ENCODE data around the gene ZNF81.

The ZNF81 gene

DNA sequence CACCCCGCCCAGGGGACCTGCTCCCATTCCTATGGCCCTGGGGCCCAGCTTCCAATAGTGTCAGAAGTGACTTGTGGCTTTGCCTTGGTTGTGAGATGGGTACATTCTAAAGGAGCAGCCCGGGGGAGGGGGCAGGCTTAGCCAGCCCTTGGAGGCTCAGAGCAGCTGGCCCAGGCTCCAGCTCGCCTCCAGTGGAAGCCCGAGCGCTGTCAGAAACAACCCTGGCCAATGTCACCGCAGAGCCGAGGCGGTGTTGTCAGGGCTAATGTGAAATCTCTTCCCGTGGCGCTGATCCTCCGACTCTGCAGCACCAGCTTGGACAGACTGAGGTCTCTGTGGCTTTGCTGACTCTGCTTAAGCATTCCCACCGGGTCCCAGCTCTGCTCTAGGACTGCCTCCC lies 29.2 kb upstream of the ZNF81 start:
- TF ChIP-seq, protein P1, sequence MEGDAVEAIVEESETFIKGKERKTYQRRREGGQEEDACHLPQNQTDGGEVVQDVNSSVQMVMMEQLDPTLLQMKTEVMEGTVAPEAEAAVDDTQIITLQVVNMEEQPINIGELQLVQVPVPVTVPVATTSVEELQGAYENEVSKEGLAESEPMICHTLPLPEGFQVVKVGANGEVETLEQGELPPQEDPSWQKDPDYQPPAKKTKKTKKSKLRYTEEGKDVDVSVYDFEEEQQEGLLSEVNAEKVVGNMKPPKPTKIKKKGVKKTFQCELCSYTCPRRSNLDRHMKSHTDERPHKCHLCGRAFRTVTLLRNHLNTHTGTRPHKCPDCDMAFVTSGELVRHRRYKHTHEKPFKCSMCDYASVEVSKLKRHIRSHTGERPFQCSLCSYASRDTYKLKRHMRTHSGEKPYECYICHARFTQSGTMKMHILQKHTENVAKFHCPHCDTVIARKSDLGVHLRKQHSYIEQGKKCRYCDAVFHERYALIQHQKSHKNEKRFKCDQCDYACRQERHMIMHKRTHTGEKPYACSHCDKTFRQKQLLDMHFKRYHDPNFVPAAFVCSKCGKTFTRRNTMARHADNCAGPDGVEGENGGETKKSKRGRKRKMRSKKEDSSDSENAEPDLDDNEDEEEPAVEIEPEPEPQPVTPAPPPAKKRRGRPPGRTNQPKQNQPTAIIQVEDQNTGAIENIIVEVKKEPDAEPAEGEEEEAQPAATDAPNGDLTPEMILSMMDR (IDR thresholded peaks at IDR 0.05; ENCODE audit: low read depth, low read length): no peak
- no peak for DNase-seq (ENCODE audit: extremely low read depth, low read depth)

DNA sequence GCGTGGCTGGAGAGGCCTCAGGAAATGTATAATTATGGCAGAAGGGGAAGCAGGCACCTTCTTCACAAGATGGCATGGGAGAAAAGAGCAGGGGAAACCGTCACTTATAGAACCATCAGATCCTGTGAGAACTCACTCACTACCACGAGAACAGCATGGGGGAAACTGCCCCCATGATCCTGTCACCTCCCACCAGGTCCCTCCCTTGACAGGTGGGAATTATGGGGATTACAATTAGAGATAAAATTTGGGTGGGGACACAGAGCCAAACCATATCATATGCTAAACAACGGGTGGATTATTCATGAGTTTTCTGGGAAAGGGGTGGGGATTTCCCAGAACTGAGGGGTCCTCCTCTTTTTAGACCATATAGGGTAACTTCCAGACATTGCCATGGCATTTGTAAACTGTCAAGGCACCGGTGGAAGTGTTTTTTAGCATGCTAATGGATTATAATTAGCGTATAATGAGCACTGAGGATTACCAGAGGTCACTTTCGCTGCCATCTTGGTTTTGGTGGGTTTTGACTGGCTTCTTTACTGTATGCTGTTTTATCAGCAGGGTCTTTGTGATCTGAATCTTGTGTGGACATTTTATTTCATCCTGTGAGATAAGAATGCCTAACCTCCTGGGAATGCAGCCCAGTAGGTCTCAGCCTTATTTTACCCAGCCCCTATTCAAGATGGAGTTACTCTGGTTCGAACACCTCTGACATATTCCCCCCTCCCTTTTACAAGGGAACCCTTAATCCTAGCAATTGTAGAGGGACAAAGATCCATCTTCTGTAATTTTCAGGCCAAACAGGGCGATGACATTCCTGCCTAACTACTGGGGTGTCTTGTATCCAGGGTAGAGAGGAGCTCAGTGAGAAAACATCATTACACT lies 27.6 kb upstream of the ZNF81 start:
- TF ChIP-seq, protein P1 (IDR thresholded peaks at IDR 0.05; ENCODE audit: low read depth, low read length): no peak

DNA sequence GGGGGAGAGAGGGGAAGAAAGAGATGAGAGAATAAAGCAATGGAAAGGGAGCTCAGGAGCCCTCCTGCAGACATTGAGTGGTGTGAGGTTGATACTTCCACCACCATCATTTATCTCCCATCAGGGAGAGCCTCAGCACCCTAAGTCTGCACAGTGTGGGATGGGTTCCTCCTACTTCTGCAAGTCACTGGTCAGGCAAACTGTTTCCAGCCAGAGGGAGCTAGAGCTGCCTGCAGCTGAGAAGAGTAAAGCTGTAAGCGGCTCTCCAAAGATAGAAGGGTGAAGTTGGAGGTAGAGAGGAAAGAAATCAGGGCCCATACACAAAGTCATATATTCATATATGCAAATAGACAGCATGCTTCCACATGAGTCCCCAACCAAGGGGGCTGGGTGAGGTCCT lies 21.9 kb upstream of the ZNF81 start:
- TF ChIP-seq, protein P1 (IDR thresholded peaks at IDR 0.05; ENCODE audit: low read depth, low read length): no peak
- DNase-seq (ENCODE audit: extremely low read depth, low read depth): no peak

More for the DNA sequence above, 27.6 kb upstream of the ZNF81 start:
- no peak for DNase-seq (ENCODE audit: extremely low read depth, low read depth)

DNA sequence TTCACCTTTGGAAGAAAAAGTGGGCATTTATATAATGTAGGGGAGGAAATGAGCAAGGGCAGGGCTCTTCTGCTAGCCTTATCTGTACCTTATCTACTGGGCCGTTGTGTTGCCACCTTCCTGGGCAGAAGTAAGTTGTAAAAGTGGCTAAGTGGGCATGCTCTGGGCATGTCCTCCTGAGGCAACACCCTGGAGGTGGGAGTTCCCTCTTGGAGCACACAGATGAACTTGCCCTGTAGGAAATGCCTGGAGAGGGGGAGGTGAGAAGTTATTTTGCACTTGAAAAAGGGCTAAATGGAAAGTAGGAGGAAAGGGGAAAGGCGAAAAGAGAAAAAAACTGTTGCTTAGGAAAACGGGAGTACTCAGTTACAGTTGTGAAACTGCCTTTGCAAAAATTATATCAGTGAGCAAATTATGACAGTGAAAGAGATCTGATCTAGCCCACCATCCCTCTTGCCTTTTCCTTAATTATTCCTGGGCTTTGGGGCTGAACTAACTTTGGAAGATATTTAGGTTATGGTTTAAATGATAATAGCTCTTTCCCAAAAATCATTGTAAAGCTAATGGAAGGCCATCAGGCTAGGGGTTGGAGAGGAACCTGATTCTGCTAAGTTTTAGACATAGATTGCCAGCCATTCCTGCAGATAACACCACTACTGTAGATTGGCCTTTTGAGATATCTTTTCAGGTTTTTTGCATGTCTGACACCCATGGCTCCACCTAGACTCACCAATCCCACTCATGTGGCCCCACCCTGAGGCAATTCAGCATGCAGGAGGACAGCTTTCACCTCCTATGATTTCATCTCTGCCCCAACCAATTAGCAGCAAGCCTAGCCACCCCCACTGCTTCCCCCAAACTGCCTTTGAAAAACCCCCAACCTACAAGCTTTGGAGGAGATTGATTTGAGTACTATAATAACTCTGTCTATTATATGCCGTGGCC lies 20.5 kb upstream of the ZNF81 start:
- no peak for DNase-seq (ENCODE audit: extremely low read depth, low read depth)
- TF ChIP-seq, protein P1 (IDR thresholded peaks at IDR 0.05; ENCODE audit: low read depth, low read length): no peak

DNA sequence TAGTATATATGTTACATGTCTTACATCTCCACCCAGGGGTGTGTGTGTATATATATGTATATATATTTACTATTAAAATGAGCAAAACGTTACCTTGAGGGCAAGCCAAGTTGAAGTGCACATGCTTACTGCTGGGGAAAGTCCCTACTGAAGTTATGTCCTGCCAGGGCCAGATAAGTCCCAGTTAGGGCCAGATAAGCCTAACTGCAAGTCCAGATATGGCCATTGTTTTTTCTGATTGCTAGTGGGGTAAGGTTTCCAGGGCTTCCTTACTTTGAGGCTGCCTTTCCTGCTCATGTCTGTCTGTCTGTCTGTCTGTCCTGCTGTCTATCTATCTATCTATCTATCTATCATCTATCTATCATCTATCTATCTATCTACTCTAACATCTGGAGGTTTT lies 19.3 kb upstream of the ZNF81 start:
- no peak for DNase-seq (ENCODE audit: extremely low read depth, low read depth)
- TF ChIP-seq, protein P1 (IDR thresholded peaks at IDR 0.05; ENCODE audit: low read depth, low read length): no peak

DNA sequence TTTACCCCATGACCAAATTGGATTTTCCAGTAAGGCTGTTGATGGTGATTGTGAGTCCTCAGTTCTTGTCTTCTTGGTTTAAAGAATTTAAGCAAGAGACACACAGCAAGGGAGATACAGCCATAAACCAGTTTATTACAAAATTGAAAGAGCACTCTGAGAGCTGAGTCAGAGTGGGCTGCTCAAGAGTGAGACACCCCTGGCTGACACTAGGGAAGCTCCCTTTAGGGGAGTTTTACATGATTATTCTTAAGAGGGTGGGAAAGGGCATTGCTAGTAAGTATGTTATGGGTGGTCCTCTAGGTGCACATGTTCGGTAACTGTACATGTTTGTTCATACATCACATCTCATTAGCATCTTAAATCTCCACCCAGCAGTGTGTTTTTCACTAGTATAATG lies 18.8 kb upstream of the ZNF81 start:
- DNase-seq (ENCODE audit: extremely low read depth, low read depth): no peak
- TF ChIP-seq, protein P1 (IDR thresholded peaks at IDR 0.05; ENCODE audit: low read depth, low read length): no peak

DNA sequence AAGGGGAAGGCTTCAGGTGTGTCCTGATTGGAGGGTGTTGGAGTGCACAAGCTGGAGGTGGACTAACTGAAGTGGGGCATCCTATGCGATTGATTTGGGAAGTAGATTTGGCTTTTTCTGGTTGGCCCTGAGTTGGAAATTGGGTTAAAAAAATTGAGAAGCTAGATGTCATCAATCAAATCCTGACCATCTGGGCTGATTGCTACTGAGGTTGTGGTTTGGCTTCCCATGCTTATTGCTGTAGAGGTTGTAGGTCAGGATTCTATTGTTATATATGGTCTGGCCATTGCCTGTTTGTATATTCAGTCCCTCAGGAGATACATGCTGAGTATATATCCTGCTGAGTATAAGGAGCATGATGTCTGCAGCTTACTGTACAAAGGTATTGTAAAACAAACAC lies 7.7 kb upstream of the ZNF81 start:
- DNase-seq (ENCODE audit: extremely low read depth, low read depth): no peak
- TF ChIP-seq, protein P1 (IDR thresholded peaks at IDR 0.05; ENCODE audit: low read depth, low read length): no peak

Data from AG09319 (cell line).